Heart left ventricle (tissue), 16 donors: ENCODE data around the gene EXD3. TPM values are rescaled to one million over a fixed set of nuclear protein-coding genes. Genes with fewer than 3 reads are reported as not detected.
"Not testable (repeated sequence)": the region's sequence is repeated elsewhere in the genome, so short reads cannot be mapped to it uniquely, and the experiment has no call there.

Experiments
- ATAC-seq, 4 donors: fragments of 200-7000 bp; cut with Tn5 transposase; one replicate each; pipeline ENCODE4 v1.9.1; 2020 to 2022; ENCODE audit warnings: moderate library complexity in 4 of 4, mild to moderate bottlenecking in 3 of 4, moderate number of reproducible peaks in 1 of 4
- DNase-seq, 5 donors: peaks; one replicate each; pipeline ENCODE4 v3.0.0-alpha.2; 2020
- H3K27ac ChIP-seq, 12 donors: fragments of 200-600 bp; sonication (generic) in 4 of 12; one replicate each; pipeline versions ENCODE4 v1.5.0 to v1.8.0; 2016 to 2022; ENCODE audit warnings: mild to moderate bottlenecking in 2 of 12
- H3K27me3 ChIP-seq, 9 donors: fragments of 200-600 bp; sonication (generic) in 2 of 9; one replicate each; pipeline versions ENCODE4 v1.5.1 to v1.8.0; 2016 to 2022; ENCODE audit warnings: mild to moderate bottlenecking in 3 of 9
- H3K36me3 ChIP-seq, 9 donors: fragments of 200-600 bp; sonication (generic) in 2 of 9; one replicate each; pipeline versions ENCODE4 v1.5.0 to v1.8.0; 2018 to 2022; ENCODE audit warnings: mild to moderate bottlenecking in 2 of 9
- H3K4me1 ChIP-seq, 12 donors: fragments of 200-600 bp; sonication (generic) in 4 of 12; one replicate each; pipeline versions ENCODE4 v1.5.0 to v1.8.0; 2016 to 2022; ENCODE audit warnings: mild to moderate bottlenecking in 3 of 12
- H3K4me3 ChIP-seq, 12 donors: fragments of 200-600 bp; sonication (generic) in 4 of 12; one replicate each; pipeline versions ENCODE4 v1.5.0 to v1.8.0; 2017 to 2022; ENCODE audit warnings: mild to moderate bottlenecking in 9 of 12, moderate library complexity in 4 of 12
- H3K9me3 ChIP-seq, 12 donors: fragments of 200-600 bp; sonication (generic) in 4 of 12; one replicate each; pipeline versions ENCODE4 v1.5.0 to v1.8.0; 2016 to 2022; ENCODE audit warnings: mild to moderate bottlenecking in 1 of 12
- POLR2A ChIP-seq, 2 donors: fragments of 450-650 bp; IDR thresholded peaks; one replicate each; pipeline ENCODE4 v1.6.1; 2017; ENCODE audit warnings: antibody characterized with exemption in 2 of 2, mild to moderate bottlenecking in 2 of 2, moderate library complexity in 2 of 2
- WGBS, 4 donors: extraction: QIAGEN DNeasy Blood & Tissue Kit in 2 of 4; methylation state at CpG; one replicate each; pipeline versions ENCODE4 v1.1.5 to v1.1.7; 2013 to 2018; 5-methylcytosine and 5-hydroxymethylcytosine counted together
- intact Hi-C, 10 donors: fragments of 100-400 bp; cut with DNase I; formaldehyde crosslinking; loops; one replicate each; pipeline versions ENCODE4 v1.11.1 to v1.14.2; 2022
- polyA plus RNA-seq, 2 donors: library from polyadenylated mRNA; stranded (reverse); fragments of 200-250 nt; gene quantifications; one replicate each; pipeline ENCODE4 v1.2.3, GENCODE V29; 2013
- total RNA-seq, 9 donors: library from RNA; depleted of rRNA in 2 of 9; stranded (reverse); fragments of >200 nt in 2 of 9; fragmentation: NEBNext Ultra II Directional in 3 of 9; extraction: Animal tissue kit (Norgen Biotek cat#: 25700) in 3 of 9; gene quantifications; one replicate each; pipeline versions ENCODE4 v1.1.0 to v1.2.4, GENCODE V29; 2016 to 2023
- TF ChIP-seq, protein P1 (sequence below), 12 donors: fragments of 200-600 bp; sonication (generic) in 4 of 12; IDR thresholded peaks; one replicate each; pipeline versions ENCODE4 v1.5.0 to v1.8.0; 2018 to 2022; ENCODE audit warnings: antibody characterized with exemption in 12 of 12, mild to moderate bottlenecking in 5 of 12
- donor health status: ischemic (EF 13 %, LVEDD 7.1; RV severe dilation, severe dysfunction).
- donor health status: healthy with polysubstance abuse.
- donor health status: DM: no; HTN: yes; CAD: no.
- donor health status: DM: no; HTN: no; CAD: no.
- donor health status: ischemic (EF 25% LVEDD 6.9; RV normal size, moderate dysfunction).
- donor health status: ischemic (EF 25% LVEDD 5.7; RV mildly dilated, moderate dysfunction).
- donor health status: healthy.
- donor health status: DM: yes; HTN: yes; CAD: no.
- donor health status: ischemic (EF 35%, LVEDD 5.7; RV mildly dilated, moderate dysfunction).
- donor health status: nonischemic (EF 11% LVEDD 7.7; RV severe dilation, severe dysfunction).
- donor health status: DM: yes; HTN: yes; CAD: no.
- donor health status: PGD.
- donor health status: ischemic (EF 29% LVEDD 5.4; RV normal size, mild dysfunction).
- donor health status: nonischemic (EF 23%, LVEDD 6.1; RV moderate dilation, normal function).

Gene EXD3
- total and polyA plus RNA-seq, 11 donors, result 4.1 to 15.2 (median 8.6) TPM

- DNase-seq, result peak in 4 of 5 donors; percentile 17 to 60 (median 25)
Measured at GRCh38 chr9:137452006-137452760, 29.2 kb upstream of the EXD3 start.

GRCh38 chr9:137451264-137452005, 28.5 kb upstream of the EXD3 start:
- peaks cover 0 to 19% (median 3%) of the 10 kb centered on the region in 9 donors for H3K36me3 ChIP-seq
- peaks cover 0 to 22% (median 11%) of the 10 kb centered on the region in 12 donors for H3K4me1 ChIP-seq
- H3K9me3 ChIP-seq, H3K27ac ChIP-seq, H3K4me3 ChIP-seq, ATAC-seq, intact Hi-C loops, H3K27me3 ChIP-seq: not testable (repeated sequence)
- whole genome bisulfite sequencing, 4 donors, result 84 to 92% (median 88%) methylated on average over 8 to 20 of the region's 31 CpGs
- peak in 2 of 5 donors; percentile 2 to 19 for DNase-seq

More at GRCh38 chr9:137452006-137452760, 29.2 kb upstream of the EXD3 start:
- no peak for TF ChIP-seq POLR2A (IDR thresholded peaks at IDR 0.05)
- TF ChIP-seq, protein P1, sequence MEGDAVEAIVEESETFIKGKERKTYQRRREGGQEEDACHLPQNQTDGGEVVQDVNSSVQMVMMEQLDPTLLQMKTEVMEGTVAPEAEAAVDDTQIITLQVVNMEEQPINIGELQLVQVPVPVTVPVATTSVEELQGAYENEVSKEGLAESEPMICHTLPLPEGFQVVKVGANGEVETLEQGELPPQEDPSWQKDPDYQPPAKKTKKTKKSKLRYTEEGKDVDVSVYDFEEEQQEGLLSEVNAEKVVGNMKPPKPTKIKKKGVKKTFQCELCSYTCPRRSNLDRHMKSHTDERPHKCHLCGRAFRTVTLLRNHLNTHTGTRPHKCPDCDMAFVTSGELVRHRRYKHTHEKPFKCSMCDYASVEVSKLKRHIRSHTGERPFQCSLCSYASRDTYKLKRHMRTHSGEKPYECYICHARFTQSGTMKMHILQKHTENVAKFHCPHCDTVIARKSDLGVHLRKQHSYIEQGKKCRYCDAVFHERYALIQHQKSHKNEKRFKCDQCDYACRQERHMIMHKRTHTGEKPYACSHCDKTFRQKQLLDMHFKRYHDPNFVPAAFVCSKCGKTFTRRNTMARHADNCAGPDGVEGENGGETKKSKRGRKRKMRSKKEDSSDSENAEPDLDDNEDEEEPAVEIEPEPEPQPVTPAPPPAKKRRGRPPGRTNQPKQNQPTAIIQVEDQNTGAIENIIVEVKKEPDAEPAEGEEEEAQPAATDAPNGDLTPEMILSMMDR (IDR thresholded peaks at IDR 0.05), result no peak
- Histone ChIP-seq H3K4me1 (peaks cover 0 to 22% (median 11%) of the 10 kb centered on the region in 12 donors), H3K27me3 (no peaks in the 10 kb centered on the region), H3K4me3 (no peak overlapping the region), H3K27ac (no peak overlapping the region), H3K36me3 (peaks cover 0 to 26% (median 3%) of the 10 kb centered on the region in 9 donors), H3K9me3 (no peaks in the 10 kb centered on the region)
- WGBS, 4 donors, result 93 to 95% (median 93%) methylated on average over 15 to 17 of the region's 17 CpGs
- intact Hi-C loops, result no loop called here
- ATAC-seq, result no peak

GRCh38 chr9:137450539-137451222, 27.7 kb upstream of the EXD3 start:
- DNase-seq, result peak in 3 of 5 donors; percentile 19 to 28 (median 20)
- ATAC-seq, H3K9me3 ChIP-seq, H3K4me3 ChIP-seq, H3K27me3 ChIP-seq, H3K27ac ChIP-seq, intact Hi-C loops: not testable (repeated sequence)
- WGBS, 4 donors, result 83 to 91% (median 88%) methylated on average over 21 to 24 of the region's 24 CpGs
- Histone ChIP-seq H3K36me3 (peaks cover 0 to 16% (median 3%) of the 10 kb centered on the region in 9 donors), H3K4me1 (peaks cover 0 to 27% (median 11%) of the 10 kb centered on the region in 12 donors)

DNA sequence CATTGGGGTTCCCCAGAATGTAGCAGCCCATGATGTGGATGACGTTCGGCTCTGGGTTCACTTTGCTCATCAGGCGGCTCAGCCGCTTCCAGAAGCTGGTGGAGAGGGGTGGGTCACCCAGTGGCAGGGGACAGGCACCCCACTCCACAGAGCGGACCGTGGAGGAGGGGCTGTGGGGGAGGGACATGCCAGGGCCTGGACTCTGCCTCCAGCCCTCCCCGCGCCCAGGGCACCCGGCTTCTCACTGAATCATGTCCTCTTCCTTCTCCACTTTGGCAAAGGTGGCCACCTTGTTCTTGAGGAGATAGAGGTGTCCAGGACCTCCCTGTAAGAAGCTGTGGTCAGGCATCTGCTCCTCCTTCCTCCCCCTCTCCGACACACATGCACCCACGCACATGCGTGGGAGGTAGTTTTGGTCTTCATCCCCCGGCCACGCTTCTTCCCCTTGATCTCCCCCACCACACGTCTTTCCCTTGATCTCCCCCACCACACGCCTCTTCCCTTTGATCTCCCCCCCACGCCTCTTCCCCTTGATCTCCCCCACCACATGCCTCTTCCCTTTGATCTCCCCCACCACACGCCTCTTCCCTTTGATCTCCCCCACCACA, 27.1 kb upstream of the EXD3 start:
- peak in 3 of 5 donors; percentile 21 to 61 (median 23) for DNase-seq
- no peaks in the 10 kb centered on the region for H3K9me3 ChIP-seq
- peaks cover 0 to 16% (median 3%) of the 10 kb centered on the region in 9 donors for H3K36me3 ChIP-seq

More for the DNA sequence above, 27.1 kb upstream of the EXD3 start:
- Histone ChIP-seq H3K27me3 (no peaks in the 10 kb centered on the region), H3K27ac (no peak overlapping the region), H3K4me1 (peaks cover 0 to 30% (median 8%) of the 10 kb centered on the region in 12 donors), H3K4me3 (no peak overlapping the region)
- ATAC-seq, result no peak
- intact Hi-C loops, result no loop called here
- TF ChIP-seq, protein P1 (IDR thresholded peaks at IDR 0.05), result no peak
- TF ChIP-seq POLR2A (IDR thresholded peaks at IDR 0.05), result no peak
- WGBS, 4 donors, result 88 to 92% (median 91%) methylated on average over 11 to 18 of the region's 18 CpGs
